ENCODE measurements around the gene WNT2B. TPM values are rescaled to one million over a fixed set of nuclear protein-coding genes. Genes with fewer than 3 reads are reported as not detected.
A peak's percentile ranks its signal among the peaks of the same experiment; 100 is the strongest.

The WNT2B gene
- total RNA-seq, 1 experiment from 2014 or later: 5.8 TPM

- BruUV-seq (replicated peaks): no TSS peak
- TF ChIP-seq CTCF (IDR thresholded peaks at IDR 0.05; ENCODE audit: unreplicated experiment): no peak
- intact Hi-C loops (cut with micrococcal nuclease; ENCODE audit: unreplicated experiment): no loop called here
- Mint-ChIP-seq H3K36me3 (ENCODE audit: insufficient read depth, unreplicated experiment) (peaks cover 17% of the 10 kb centered on the region), H3K27ac (ENCODE audit: unreplicated experiment) (peak overlapping the region; percentile 16), H3K27me3 (ENCODE audit: unreplicated experiment) (peaks cover 16% of the 10 kb centered on the region), H3K4me3 (ENCODE audit: low read depth, unreplicated experiment) (peak overlapping the region; percentile 69), H3K4me1 (ENCODE audit: low read depth, unreplicated experiment) (peaks cover 4% of the 10 kb centered on the region), H3K9me3 (ENCODE audit: low read depth, unreplicated experiment) (no peaks in the 10 kb centered on the region)
- no peak for DNase-seq
- CTCF ChIA-PET: no interaction called here
Measured at GRCh38 chr1:112510340-112510739, 1.6 kb downstream of the WNT2B start.

- intact Hi-C loops (cut with micrococcal nuclease; ENCODE audit: unreplicated experiment): no loop called here
- peaks cover 17% of the 10 kb centered on the region for H3K36me3 Mint-ChIP-seq (ENCODE audit: insufficient read depth, unreplicated experiment)
- no peak for DNase-seq
- H3K27ac Mint-ChIP-seq (ENCODE audit: unreplicated experiment): no peak overlapping the region
- no peak for TF ChIP-seq CTCF (IDR thresholded peaks at IDR 0.05; ENCODE audit: unreplicated experiment)
- peaks cover 16% of the 10 kb centered on the region for H3K27me3 Mint-ChIP-seq (ENCODE audit: unreplicated experiment)
- no TSS peak for BruUV-seq (replicated peaks)
- peaks cover 12% of the 10 kb centered on the region for H3K4me1 Mint-ChIP-seq (ENCODE audit: low read depth, unreplicated experiment)
- CTCF ChIA-PET: interaction anchor here (0.6 kb wide), 1 partner anchor 353 kb away, joined by 5 read pairs; no protein-coding TSS in a partner anchor
- H3K4me3 Mint-ChIP-seq (ENCODE audit: low read depth, unreplicated experiment): no peak overlapping the region
- H3K9me3 Mint-ChIP-seq (ENCODE audit: low read depth, unreplicated experiment): no peaks in the 10 kb centered on the region
Measured at GRCh38 chr1:112511897-112512296, 3.1 kb downstream of the WNT2B start.

GRCh38 chr1:112513112-112513870, 4.5 kb downstream of the WNT2B start:
- H3K27me3 Mint-ChIP-seq (ENCODE audit: unreplicated experiment): peaks cover 16% of the 10 kb centered on the region
- peaks cover 12% of the 10 kb centered on the region for H3K4me1 Mint-ChIP-seq (ENCODE audit: low read depth, unreplicated experiment)
- CTCF ChIA-PET: interaction anchor here (0.6 kb wide), 1 partner anchor 567 kb away, joined by 4 read pairs; no protein-coding TSS in a partner anchor
- intact Hi-C loops (cut with micrococcal nuclease; ENCODE audit: unreplicated experiment): no loop called here
- H3K4me3 Mint-ChIP-seq (ENCODE audit: low read depth, unreplicated experiment): no peak overlapping the region
- BruUV-seq (replicated peaks): no TSS peak
- no peaks in the 10 kb centered on the region for H3K9me3 Mint-ChIP-seq (ENCODE audit: low read depth, unreplicated experiment)
- H3K36me3 Mint-ChIP-seq (ENCODE audit: insufficient read depth, unreplicated experiment): peaks cover 10% of the 10 kb centered on the region
- no peak for DNase-seq
- no peak overlapping the region for H3K27ac Mint-ChIP-seq (ENCODE audit: unreplicated experiment)
- no peak for TF ChIP-seq CTCF (IDR thresholded peaks at IDR 0.05; ENCODE audit: unreplicated experiment)

GRCh38 chr1:112514901-112515300, 6.1 kb downstream of the WNT2B start:
- BruUV-seq (replicated peaks): no TSS peak
- no peak for DNase-seq
- TF ChIP-seq CTCF (IDR thresholded peaks at IDR 0.05; ENCODE audit: unreplicated experiment): no peak
- CTCF ChIA-PET: no interaction called here
- Mint-ChIP-seq H3K4me1 (ENCODE audit: low read depth, unreplicated experiment) (peaks cover 12% of the 10 kb centered on the region), H3K4me3 (ENCODE audit: low read depth, unreplicated experiment) (no peak overlapping the region), H3K9me3 (ENCODE audit: low read depth, unreplicated experiment) (no peaks in the 10 kb centered on the region), H3K27me3 (ENCODE audit: unreplicated experiment) (peaks cover 11% of the 10 kb centered on the region), H3K36me3 (ENCODE audit: insufficient read depth, unreplicated experiment) (peaks cover 6% of the 10 kb centered on the region), H3K27ac (ENCODE audit: unreplicated experiment) (no peak overlapping the region)
- intact Hi-C loops (cut with micrococcal nuclease; ENCODE audit: unreplicated experiment): no loop called here
